Superior temporal gyrus (tissue), 1 donor: ENCODE data around the gene CUL1.
A peak's percentile ranks its signal among the peaks of the same experiment; 100 is the strongest.

ENCODE experiments used
- DNase-seq: peaks from one replicate; pipeline ENCODE4 v3.0.0-alpha.2; 2016; ENCODE audit errors: extremely low spot score

CUL1 gene

GRCh38 chr7:148804343-148805235 is 105.9 kb downstream of the CUL1 start:
- no peak for DNase-seq

GRCh38 chr7:148806187-148806586 is 107.5 kb downstream of the CUL1 start:
- no peak for DNase-seq

- no peak for DNase-seq
These were observed 108.7 kb downstream of the CUL1 start for GRCh38 chr7:148807436-148807835.

- no peak for DNase-seq
These were observed 111.2 kb downstream of the CUL1 start for GRCh38 chr7:148809856-148810255.

- DNase-seq, result no peak
These were observed 113.2 kb downstream of the CUL1 start for GRCh38 chr7:148811892-148812291.

GRCh38 chr7:148813890-148814289 is 115.2 kb downstream of the CUL1 start:
- no peak for DNase-seq

- DNase-seq, result peak; percentile 19
These were observed 116.3 kb downstream of the CUL1 start for GRCh38 chr7:148814922-148815559.

- DNase-seq, result no peak
These were observed 116.9 kb downstream of the CUL1 start for GRCh38 chr7:148815612-148816011.

- DNase-seq, result no peak
These were observed 121.1 kb downstream of the CUL1 start for GRCh38 chr7:148819697-148820360.

- no peak for DNase-seq
These were observed 122.7 kb downstream of the CUL1 start for GRCh38 chr7:148821422-148821821.

GRCh38 chr7:148824864-148825263 is 126.2 kb downstream of the CUL1 start:
- DNase-seq, result no peak

GRCh38 chr7:148825338-148825737 is 126.6 kb downstream of the CUL1 start:
- DNase-seq, result no peak

GRCh38 chr7:148828965-148829364 is 130.3 kb downstream of the CUL1 start:
- no peak for DNase-seq

- DNase-seq, result no peak
These were observed 132.4 kb downstream of the CUL1 start for GRCh38 chr7:148830897-148831692.

- no peak for DNase-seq
These were observed 133.1 kb downstream of the CUL1 start for GRCh38 chr7:148831782-148832181.

- DNase-seq, result no peak
These were observed 135.9 kb downstream of the CUL1 start for GRCh38 chr7:148834605-148835004.

GRCh38 chr7:148835854-148836253 is 137.2 kb downstream of the CUL1 start:
- DNase-seq, result no peak

GRCh38 chr7:148838905-148839304 is 140.2 kb downstream of the CUL1 start:
- no peak for DNase-seq

GRCh38 chr7:148847815-148848734 is 149.4 kb downstream of the CUL1 start:
- DNase-seq, result no peak

GRCh38 chr7:148849393-148850098 is 150.8 kb downstream of the CUL1 start:
- no peak for DNase-seq
